Activated T-helper 1 cell treated with Interleukin-2 at 50 U/mL for 16 hours (primary cell): ENCODE data around the gene HOATZ.
A peak's percentile ranks its signal among the peaks of the same experiment; 100 is the strongest.

Experiments used
- DNase-seq: peaks from one replicate; pipeline ENCODE4 v3.0.0-alpha.2; 2020; ENCODE audit warnings: low read depth

The HOATZ gene

GRCh38 chr11:111549196-111549868, 34.8 kb downstream of the HOATZ start:
- DNase-seq = no peak

- DNase-seq = no peak
Observed at GRCh38 chr11:111549869-111550203, 35.3 kb downstream of the HOATZ start.

GRCh38 chr11:111550258-111550657, 35.7 kb downstream of the HOATZ start:
- no peak for DNase-seq

GRCh38 chr11:111554532-111554931, 40.0 kb downstream of the HOATZ start:
- no peak for DNase-seq

- no peak for DNase-seq
Observed at GRCh38 chr11:111555255-111555654, 40.7 kb downstream of the HOATZ start.

GRCh38 chr11:111557425-111558111, 43.0 kb downstream of the HOATZ start:
- DNase-seq = no peak

- no peak for DNase-seq
Observed at GRCh38 chr11:111559800-111560464, 45.4 kb downstream of the HOATZ start.

GRCh38 chr11:111560800-111561199, 46.2 kb downstream of the HOATZ start:
- DNase-seq = no peak

- DNase-seq = no peak
Observed at GRCh38 chr11:111561306-111561705, 46.7 kb downstream of the HOATZ start.

- DNase-seq = no peak
Observed at GRCh38 chr11:111561791-111562325, 47.3 kb downstream of the HOATZ start.

- no peak for DNase-seq
Observed at GRCh38 chr11:111562692-111563389, 48.3 kb downstream of the HOATZ start.

GRCh38 chr11:111565114-111565720, 50.6 kb downstream of the HOATZ start:
- DNase-seq = peak; percentile 24

- no peak for DNase-seq
Observed at GRCh38 chr11:111566324-111566723, 51.7 kb downstream of the HOATZ start.

GRCh38 chr11:111569476-111569875, 54.9 kb downstream of the HOATZ start:
- no peak for DNase-seq

GRCh38 chr11:111570796-111571195, 56.2 kb downstream of the HOATZ start:
- no peak for DNase-seq

GRCh38 chr11:111571829-111572501, 57.4 kb downstream of the HOATZ start:
- no peak for DNase-seq

- no peak for DNase-seq
Observed at GRCh38 chr11:111572581-111572980, 58.0 kb downstream of the HOATZ start.

GRCh38 chr11:111573821-111574249, 59.3 kb downstream of the HOATZ start:
- no peak for DNase-seq

- no peak for DNase-seq
Observed at GRCh38 chr11:111574373-111575225, 60.0 kb downstream of the HOATZ start.

- DNase-seq = no peak
Observed at GRCh38 chr11:111575740-111576139, 61.2 kb downstream of the HOATZ start.
